Progenitor cell of endocrine pancreas (in vitro differentiated cells): ENCODE results near the gene KHDRBS2. TPM values are rescaled to one million over a fixed set of nuclear protein-coding genes. Genes with fewer than 3 reads are reported as not detected.
A peak's percentile ranks its signal among the peaks of the same experiment; 100 is the strongest.

ENCODE experiments used
- DNase-seq: peaks from one replicate; pipeline ENCODE4 v3.0.0; 2021; ENCODE audit warnings: low spot score; ENCODE audit not compliant: unreplicated experiment
- H3K27ac Mint-ChIP-seq: 2 replicates; pipeline ENCODE4 v1.8.0; 2021; ENCODE audit warnings: mild to moderate bottlenecking, moderate library complexity, mixed read lengths
- H3K27me3 Mint-ChIP-seq: 2 replicates; pipeline ENCODE4 v1.8.0; 2021; ENCODE audit warnings: mixed read lengths
- H3K36me3 Mint-ChIP-seq: 2 replicates; pipeline ENCODE4 v1.8.0; 2022; ENCODE audit warnings: mixed read lengths; ENCODE audit not compliant: insufficient read depth
- H3K4me1 Mint-ChIP-seq: 2 replicates; pipeline ENCODE4 v1.8.0; 2021; ENCODE audit warnings: low read depth, mixed read lengths
- H3K4me3 Mint-ChIP-seq: 2 replicates; pipeline ENCODE4 v1.8.0; 2021; ENCODE audit warnings: low read depth, mild to moderate bottlenecking, moderate library complexity, mixed read lengths
- H3K9me3 Mint-ChIP-seq: 2 replicates; pipeline ENCODE4 v1.8.0; 2021; ENCODE audit warnings: low read depth, mixed read lengths
- long read RNA-seq: library from polyadenylated mRNA; unstranded; transcript quantifications from one replicate; pipeline ENCODE4 v2.0.0, GENCODE V29; 2020
- total RNA-seq: library from RNA; stranded (reverse); gene quantifications from 2 replicates; pipeline ENCODE4 v1.2.1, GENCODE V29; 2021
- TF ChIP-seq, protein P1 (sequence below): fragments of 200-600 bp; sonication (generic); IDR thresholded peaks from one replicate; pipeline ENCODE4 v1.5.0; 2021; ENCODE audit warnings: antibody characterized with exemption, mild to moderate bottlenecking; ENCODE audit not compliant: unreplicated experiment

Gene KHDRBS2
- 9.7 and 11.3 TPM in 2 replicates for total RNA-seq
- long read RNA-seq, transcript KHDRBS2-201 (9 exons, 2,332 nt): major isoform, 6 of 24 reads
- long read RNA-seq, partial matches to known transcripts: 2 of 24 reads
- long read RNA-seq, other reads (novel, unspliced or antisense): 16 of 24 reads

GRCh38 chr6:62285612-62286469, at the start of gene KHDRBS2:
Gene KHDRBS2, minus strand, starts transcription at chr6:62286225.
- H3K27me3 Mint-ChIP-seq: no peaks in the 10 kb centered on the region
- no peaks in the 10 kb centered on the region for H3K36me3 Mint-ChIP-seq
- peak; percentile 90 for DNase-seq
- H3K4me3 Mint-ChIP-seq: peak within 1 kb of the TSS; percentile 91
- H3K9me3 Mint-ChIP-seq: no peaks in the 10 kb centered on the region
- TF ChIP-seq, protein P1, sequence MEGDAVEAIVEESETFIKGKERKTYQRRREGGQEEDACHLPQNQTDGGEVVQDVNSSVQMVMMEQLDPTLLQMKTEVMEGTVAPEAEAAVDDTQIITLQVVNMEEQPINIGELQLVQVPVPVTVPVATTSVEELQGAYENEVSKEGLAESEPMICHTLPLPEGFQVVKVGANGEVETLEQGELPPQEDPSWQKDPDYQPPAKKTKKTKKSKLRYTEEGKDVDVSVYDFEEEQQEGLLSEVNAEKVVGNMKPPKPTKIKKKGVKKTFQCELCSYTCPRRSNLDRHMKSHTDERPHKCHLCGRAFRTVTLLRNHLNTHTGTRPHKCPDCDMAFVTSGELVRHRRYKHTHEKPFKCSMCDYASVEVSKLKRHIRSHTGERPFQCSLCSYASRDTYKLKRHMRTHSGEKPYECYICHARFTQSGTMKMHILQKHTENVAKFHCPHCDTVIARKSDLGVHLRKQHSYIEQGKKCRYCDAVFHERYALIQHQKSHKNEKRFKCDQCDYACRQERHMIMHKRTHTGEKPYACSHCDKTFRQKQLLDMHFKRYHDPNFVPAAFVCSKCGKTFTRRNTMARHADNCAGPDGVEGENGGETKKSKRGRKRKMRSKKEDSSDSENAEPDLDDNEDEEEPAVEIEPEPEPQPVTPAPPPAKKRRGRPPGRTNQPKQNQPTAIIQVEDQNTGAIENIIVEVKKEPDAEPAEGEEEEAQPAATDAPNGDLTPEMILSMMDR: no peak
- H3K4me1 Mint-ChIP-seq: peaks cover 34% of the 10 kb centered on the region
- peak within 1 kb of the TSS; percentile 84 for H3K27ac Mint-ChIP-seq

GRCh38 chr6:62328607-62329006, 42.6 kb upstream of the KHDRBS2 start:
- Mint-ChIP-seq H3K9me3 (peaks cover 13% of the 10 kb centered on the region), H3K4me1 (peaks cover 17% of the 10 kb centered on the region), H3K4me3 (no peak overlapping the region), H3K27ac (no peak overlapping the region), H3K36me3 (no peaks in the 10 kb centered on the region), H3K27me3 (no peaks in the 10 kb centered on the region)
- TF ChIP-seq, protein P1: no peak
- DNase-seq: no peak

GRCh38 chr6:62324834-62325233, 38.8 kb upstream of the KHDRBS2 start:
- no peaks in the 10 kb centered on the region for H3K36me3 Mint-ChIP-seq
- no peaks in the 10 kb centered on the region for H3K27me3 Mint-ChIP-seq
- no peak overlapping the region for H3K4me3 Mint-ChIP-seq
- H3K4me1 Mint-ChIP-seq: peaks cover 23% of the 10 kb centered on the region
- TF ChIP-seq, protein P1: no peak
- H3K9me3 Mint-ChIP-seq: peaks cover 2% of the 10 kb centered on the region
- peak overlapping the region; percentile 80 for H3K27ac Mint-ChIP-seq
- DNase-seq: no peak

- TF ChIP-seq, protein P1: no peak
- H3K27ac Mint-ChIP-seq: peak overlapping the region; percentile 20
- H3K36me3 Mint-ChIP-seq: no peaks in the 10 kb centered on the region
- H3K9me3 Mint-ChIP-seq: peaks cover 2% of the 10 kb centered on the region
- no peak overlapping the region for H3K4me3 Mint-ChIP-seq
- H3K27me3 Mint-ChIP-seq: no peaks in the 10 kb centered on the region
- DNase-seq: no peak
- H3K4me1 Mint-ChIP-seq: peaks cover 23% of the 10 kb centered on the region
Measured at GRCh38 chr6:62323818-62324431, 37.9 kb upstream of the KHDRBS2 start.

- TF ChIP-seq, protein P1: no peak
- no peak overlapping the region for H3K27ac Mint-ChIP-seq
- no peaks in the 10 kb centered on the region for H3K36me3 Mint-ChIP-seq
- H3K27me3 Mint-ChIP-seq: no peaks in the 10 kb centered on the region
- H3K4me1 Mint-ChIP-seq: peaks cover 2% of the 10 kb centered on the region
- no peak overlapping the region for H3K4me3 Mint-ChIP-seq
- H3K9me3 Mint-ChIP-seq: peaks cover 4% of the 10 kb centered on the region
- no peak for DNase-seq
Measured at GRCh38 chr6:62298745-62299392, 12.8 kb upstream of the KHDRBS2 start.
